ENCODE measurements around the gene MAFG.

Gene MAFG

GRCh38 chr17:81942167-81942553 lies 14.6 kb upstream of the MAFG start:
- Histone ChIP-seq H3K27me3 (ENCODE audit: control insufficient read depth, insufficient read depth, low read length) (peaks cover 4% of the 10 kb centered on the region), H3K4me3 (ENCODE audit: low read depth, low read length) (peak overlapping the region; percentile 8), H3K9me3 (ENCODE audit: control insufficient read depth, insufficient read depth, low read length) (no peaks in the 10 kb centered on the region), H3K9ac (ENCODE audit: low read depth, low read length) (no peak overlapping the region), H3K4me1 (ENCODE audit: control insufficient read depth, insufficient read depth, low read length) (no peaks in the 10 kb centered on the region), H3K36me3 (ENCODE audit: control insufficient read depth, insufficient read depth, low read length) (no peaks in the 10 kb centered on the region)

GRCh38 chr17:81941484-81942166 lies 14.1 kb upstream of the MAFG start:
- Histone ChIP-seq H3K9me3 (ENCODE audit: control insufficient read depth, insufficient read depth, low read length) (no peaks in the 10 kb centered on the region), H3K4me1 (ENCODE audit: control insufficient read depth, insufficient read depth, low read length) (no peaks in the 10 kb centered on the region), H3K9ac (ENCODE audit: low read depth, low read length) (no peak overlapping the region), H3K36me3 (ENCODE audit: control insufficient read depth, insufficient read depth, low read length) (no peaks in the 10 kb centered on the region), H3K4me3 (ENCODE audit: low read depth, low read length) (peak overlapping the region; percentile 8), H3K27me3 (ENCODE audit: control insufficient read depth, insufficient read depth, low read length) (peaks cover 4% of the 10 kb centered on the region)

- no peak overlapping the region for H3K4me3 ChIP-seq (ENCODE audit: low read depth, low read length)
- no peak overlapping the region for H3K9ac ChIP-seq (ENCODE audit: low read depth, low read length)
- peaks cover 4% of the 10 kb centered on the region for H3K27me3 ChIP-seq (ENCODE audit: control insufficient read depth, insufficient read depth, low read length)
- no peaks in the 10 kb centered on the region for H3K9me3 ChIP-seq (ENCODE audit: control insufficient read depth, insufficient read depth, low read length)
- no peaks in the 10 kb centered on the region for H3K36me3 ChIP-seq (ENCODE audit: control insufficient read depth, insufficient read depth, low read length)
- H3K4me1 ChIP-seq (ENCODE audit: control insufficient read depth, insufficient read depth, low read length), result no peaks in the 10 kb centered on the region
Measured at GRCh38 chr17:81940538-81941483, 13.3 kb upstream of the MAFG start.

- Histone ChIP-seq H3K4me3 (ENCODE audit: low read depth, low read length) (no peak overlapping the region), H3K4me1 (ENCODE audit: control insufficient read depth, insufficient read depth, low read length) (no peaks in the 10 kb centered on the region), H3K27me3 (ENCODE audit: control insufficient read depth, insufficient read depth, low read length) (peaks cover 4% of the 10 kb centered on the region), H3K9me3 (ENCODE audit: control insufficient read depth, insufficient read depth, low read length) (no peaks in the 10 kb centered on the region), H3K9ac (ENCODE audit: low read depth, low read length) (no peak overlapping the region), H3K36me3 (ENCODE audit: control insufficient read depth, insufficient read depth, low read length) (peaks cover 5% of the 10 kb centered on the region)
Measured at GRCh38 chr17:81939881-81940385, 12.4 kb upstream of the MAFG start.

- no peak overlapping the region for H3K9ac ChIP-seq (ENCODE audit: low read depth, low read length)
- H3K27me3 ChIP-seq (ENCODE audit: control insufficient read depth, insufficient read depth, low read length), result peaks cover 4% of the 10 kb centered on the region
- peaks cover 11% of the 10 kb centered on the region for H3K36me3 ChIP-seq (ENCODE audit: control insufficient read depth, insufficient read depth, low read length)
- no peaks in the 10 kb centered on the region for H3K9me3 ChIP-seq (ENCODE audit: control insufficient read depth, insufficient read depth, low read length)
- no peaks in the 10 kb centered on the region for H3K4me1 ChIP-seq (ENCODE audit: control insufficient read depth, insufficient read depth, low read length)
- H3K4me3 ChIP-seq (ENCODE audit: low read depth, low read length), result no peak overlapping the region
Measured at GRCh38 chr17:81939218-81939617, 11.7 kb upstream of the MAFG start.

GRCh38 chr17:81935709-81936084 lies 8.2 kb upstream of the MAFG start:
- Histone ChIP-seq H3K27me3 (ENCODE audit: control insufficient read depth, insufficient read depth, low read length) (peaks cover 4% of the 10 kb centered on the region), H3K9me3 (ENCODE audit: control insufficient read depth, insufficient read depth, low read length) (no peaks in the 10 kb centered on the region), H3K9ac (ENCODE audit: low read depth, low read length) (no peak overlapping the region), H3K4me1 (ENCODE audit: control insufficient read depth, insufficient read depth, low read length) (no peaks in the 10 kb centered on the region), H3K4me3 (ENCODE audit: low read depth, low read length) (no peak overlapping the region), H3K36me3 (ENCODE audit: control insufficient read depth, insufficient read depth, low read length) (peaks cover 17% of the 10 kb centered on the region)

- Histone ChIP-seq H3K4me3 (ENCODE audit: low read depth, low read length) (no peak overlapping the region), H3K9me3 (ENCODE audit: control insufficient read depth, insufficient read depth, low read length) (no peaks in the 10 kb centered on the region), H3K27me3 (ENCODE audit: control insufficient read depth, insufficient read depth, low read length) (peaks cover 4% of the 10 kb centered on the region), H3K36me3 (ENCODE audit: control insufficient read depth, insufficient read depth, low read length) (peaks cover 17% of the 10 kb centered on the region), H3K9ac (ENCODE audit: low read depth, low read length) (no peak overlapping the region), H3K4me1 (ENCODE audit: control insufficient read depth, insufficient read depth, low read length) (no peaks in the 10 kb centered on the region)
Measured at GRCh38 chr17:81934850-81935708, 7.5 kb upstream of the MAFG start.

- H3K9ac ChIP-seq (ENCODE audit: low read depth, low read length), result no peak overlapping the region
- H3K4me3 ChIP-seq (ENCODE audit: low read depth, low read length), result no peak overlapping the region
- no peaks in the 10 kb centered on the region for H3K9me3 ChIP-seq (ENCODE audit: control insufficient read depth, insufficient read depth, low read length)
- peaks cover 17% of the 10 kb centered on the region for H3K36me3 ChIP-seq (ENCODE audit: control insufficient read depth, insufficient read depth, low read length)
- peaks cover 4% of the 10 kb centered on the region for H3K27me3 ChIP-seq (ENCODE audit: control insufficient read depth, insufficient read depth, low read length)
- H3K4me1 ChIP-seq (ENCODE audit: control insufficient read depth, insufficient read depth, low read length), result no peaks in the 10 kb centered on the region
Measured at GRCh38 chr17:81934098-81934757, 6.7 kb upstream of the MAFG start.

- H3K36me3 ChIP-seq (ENCODE audit: control insufficient read depth, insufficient read depth, low read length), result peaks cover 17% of the 10 kb centered on the region
- H3K9me3 ChIP-seq (ENCODE audit: control insufficient read depth, insufficient read depth, low read length), result no peaks in the 10 kb centered on the region
- H3K4me3 ChIP-seq (ENCODE audit: low read depth, low read length), result no peak overlapping the region
- H3K4me1 ChIP-seq (ENCODE audit: control insufficient read depth, insufficient read depth, low read length), result no peaks in the 10 kb centered on the region
- H3K27me3 ChIP-seq (ENCODE audit: control insufficient read depth, insufficient read depth, low read length), result peaks cover 4% of the 10 kb centered on the region
- no peak overlapping the region for H3K9ac ChIP-seq (ENCODE audit: low read depth, low read length)
Measured at GRCh38 chr17:81933178-81933699, 5.7 kb upstream of the MAFG start.

- H3K9me3 ChIP-seq (ENCODE audit: control insufficient read depth, insufficient read depth, low read length), result no peaks in the 10 kb centered on the region
- no peak overlapping the region for H3K4me3 ChIP-seq (ENCODE audit: low read depth, low read length)
- H3K4me1 ChIP-seq (ENCODE audit: control insufficient read depth, insufficient read depth, low read length), result no peaks in the 10 kb centered on the region
- H3K27me3 ChIP-seq (ENCODE audit: control insufficient read depth, insufficient read depth, low read length), result peaks cover 3% of the 10 kb centered on the region
- H3K9ac ChIP-seq (ENCODE audit: low read depth, low read length), result no peak overlapping the region
- peaks cover 17% of the 10 kb centered on the region for H3K36me3 ChIP-seq (ENCODE audit: control insufficient read depth, insufficient read depth, low read length)
Measured at GRCh38 chr17:81932333-81932983, 4.9 kb upstream of the MAFG start.
